Tibial artery (tissue), 4 donors: Measurements from ENCODE around the gene BYSL.

Source experiments
- DNase-seq, 2 donors: peaks; one replicate each; pipeline ENCODE4 v3.0.0-alpha.2; 2019
- H3K27ac ChIP-seq, 2 donors: fragments of 200-600 bp; sonication (generic) in 1 of 2; 1 replicate in 1 of 2; 2 replicates in 1 of 2; pipeline ENCODE4 v1.5.1; 2018 to 2019; ENCODE audit warnings: mild to moderate bottlenecking in 1 of 2
- H3K27me3 ChIP-seq, 2 donors: fragments of 200-600 bp; sonication (generic) in 1 of 2; one replicate each; pipeline versions ENCODE4 v1.5.1 to v1.6.0; 2016 to 2019
- H3K36me3 ChIP-seq, 3 donors: fragments of 200-600 bp; sonication (generic) in 2 of 3; one replicate each; pipeline ENCODE4 v1.5.1; 2016 to 2019; ENCODE audit warnings: mild to moderate bottlenecking in 2 of 3
- H3K4me1 ChIP-seq, 4 donors: fragments of 200-600 bp; sonication (generic) in 2 of 4; 1 replicate in 3 of 4; 2 replicates in 1 of 4; pipeline ENCODE4 v1.5.1; 2016 to 2019
- H3K4me3 ChIP-seq, 2 donors: fragments of 200-600 bp; sonication (generic) in 1 of 2; 1 replicate in 1 of 2; 2 replicates in 1 of 2; pipeline ENCODE4 v1.5.1; 2018 to 2019; ENCODE audit warnings: mild to moderate bottlenecking in 2 of 2
- H3K9me3 ChIP-seq, 3 donors: fragments of 200-600 bp; sonication (generic) in 1 of 3; one replicate each; pipeline ENCODE4 v1.5.1; 2016 to 2019
- CTCF ChIP-seq, 2 experiments: fragments of 200-600 bp in 1 of 2; fragments of 450-650 bp in 1 of 2; IDR thresholded peaks; one replicate each; pipeline ENCODE4 v1.5.1; 2017 to 2019; ENCODE audit warnings: antibody characterized with exemption in 2 of 2, mild to moderate bottlenecking in 1 of 2, moderate library complexity in 1 of 2
- intact Hi-C: fragments of 100-400 bp; cut with DNase I; formaldehyde crosslinking; loops from one replicate; pipeline ENCODE4 v1.15.0; 2023; ENCODE audit warnings: low total_unique reads

BYSL gene

DNA sequence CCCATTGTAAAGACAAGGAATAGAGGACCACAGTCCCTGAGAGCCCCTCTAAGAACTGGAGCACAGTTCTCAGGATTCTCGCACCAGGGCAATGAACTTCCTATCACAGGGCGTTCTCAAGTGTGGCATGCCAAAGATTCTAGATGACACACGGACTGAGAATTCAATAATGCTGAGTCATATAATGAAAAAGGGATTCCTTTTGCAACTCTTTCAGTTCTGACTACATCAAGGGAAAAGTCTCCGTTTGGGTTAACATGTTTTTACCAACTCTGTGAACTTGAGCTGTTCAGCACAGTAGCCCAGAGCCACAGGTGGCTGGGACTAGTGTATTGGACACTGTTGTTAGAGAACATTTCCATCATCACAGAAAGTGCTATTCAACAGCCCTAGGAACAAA is 3.8 kb upstream of the BYSL start:
- Histone ChIP-seq H3K4me3 (no peak overlapping the region), H3K36me3 (peaks cover 29 to 48% (median 29%) of the 10 kb centered on the region in 3 donors), H3K4me1 (peaks cover 0 to 43% (median 27%) of the 10 kb centered on the region in 4 donors), H3K9me3 (no peaks in the 10 kb centered on the region), H3K27ac (peak overlapping the region in 1 of 2 donors; percentile 24), H3K27me3 (no peaks in the 10 kb centered on the region)
- TF ChIP-seq CTCF (IDR thresholded peaks at IDR 0.05): no peak
- no peak for DNase-seq
- intact Hi-C loops: no loop called here

DNA sequence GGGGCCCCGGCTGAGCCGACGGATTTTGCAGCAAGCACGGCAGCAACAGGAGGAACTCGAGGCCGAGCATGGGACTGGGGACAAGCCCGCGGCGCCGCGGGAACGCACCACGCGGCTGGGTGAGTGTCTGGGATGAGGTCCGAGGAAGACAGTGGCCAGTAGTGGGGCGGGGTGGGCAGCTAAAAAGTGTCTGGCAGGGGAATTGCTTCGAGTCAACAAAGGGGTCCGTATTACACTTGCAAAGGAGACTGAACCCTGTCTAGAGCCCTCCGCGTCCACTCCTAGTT is 356 bp downstream of the BYSL start:
- H3K4me1 ChIP-seq: peaks cover 0 to 56% (median 38%) of the 10 kb centered on the region in 4 donors
- H3K4me3 ChIP-seq: peak overlapping the region; percentile 80 to 81
- no peak for DNase-seq
- H3K9me3 ChIP-seq: no peaks in the 10 kb centered on the region
- H3K36me3 ChIP-seq: peaks cover 0 to 13% (median 1%) of the 10 kb centered on the region in 3 donors
- intact Hi-C loops: loop anchor here (5.0 kb wide), 1 partner anchor 121 kb away; no protein-coding TSS in a partner anchor
- H3K27ac ChIP-seq: peak overlapping the region; percentile 87 to 93
- no peaks in the 10 kb centered on the region for H3K27me3 ChIP-seq
- no peak for TF ChIP-seq CTCF (IDR thresholded peaks at IDR 0.05)

DNA sequence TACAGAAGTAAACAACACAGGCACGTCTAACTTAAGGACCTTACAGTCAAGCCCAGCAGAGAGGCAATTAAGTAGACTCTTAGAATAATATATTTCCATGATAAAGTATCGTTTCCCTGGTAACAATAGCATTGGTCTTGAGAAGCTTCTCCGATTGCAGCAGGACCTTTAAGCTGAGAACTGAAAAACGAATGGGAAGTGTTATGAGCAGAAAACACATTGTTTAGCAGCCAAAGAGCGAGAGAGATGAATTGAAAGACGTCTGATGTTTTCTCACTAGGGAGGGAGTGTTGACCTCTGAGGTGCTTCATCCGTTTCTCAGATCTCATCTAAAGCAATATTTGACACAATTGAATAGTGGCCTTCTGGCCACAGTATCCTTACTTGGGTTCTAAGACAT is 855 bp downstream of the BYSL start:
- Histone ChIP-seq H3K9me3 (no peaks in the 10 kb centered on the region), H3K4me1 (peaks cover 0 to 51% (median 38%) of the 10 kb centered on the region in 4 donors), H3K36me3 (peaks cover under 1 to 12% (median 1%) of the 10 kb centered on the region in 3 donors), H3K27me3 (no peaks in the 10 kb centered on the region), H3K4me3 (peak overlapping the region; percentile 80 to 81), H3K27ac (peak overlapping the region in 1 of 2 donors; percentile 87)
- intact Hi-C loops: loop anchor here (5.0 kb wide), 1 partner anchor 120 kb away; no protein-coding TSS in a partner anchor
- TF ChIP-seq CTCF (IDR thresholded peaks at IDR 0.05): no peak
- no peak for DNase-seq

GRCh38 chr6:41927253-41927652 is 6.0 kb downstream of the BYSL start:
- no peak overlapping the region for H3K4me3 ChIP-seq
- intact Hi-C loops: no loop called here
- peaks cover 0 to 17% (median 13%) of the 10 kb centered on the region in 4 donors for H3K4me1 ChIP-seq
- no peaks in the 10 kb centered on the region for H3K9me3 ChIP-seq
- no peak for DNase-seq
- no peaks in the 10 kb centered on the region for H3K27me3 ChIP-seq
- TF ChIP-seq CTCF (IDR thresholded peaks at IDR 0.05): no peak
- H3K27ac ChIP-seq: no peak overlapping the region
- H3K36me3 ChIP-seq: peaks cover 43 to 59% (median 52%) of the 10 kb centered on the region in 3 donors

DNA sequence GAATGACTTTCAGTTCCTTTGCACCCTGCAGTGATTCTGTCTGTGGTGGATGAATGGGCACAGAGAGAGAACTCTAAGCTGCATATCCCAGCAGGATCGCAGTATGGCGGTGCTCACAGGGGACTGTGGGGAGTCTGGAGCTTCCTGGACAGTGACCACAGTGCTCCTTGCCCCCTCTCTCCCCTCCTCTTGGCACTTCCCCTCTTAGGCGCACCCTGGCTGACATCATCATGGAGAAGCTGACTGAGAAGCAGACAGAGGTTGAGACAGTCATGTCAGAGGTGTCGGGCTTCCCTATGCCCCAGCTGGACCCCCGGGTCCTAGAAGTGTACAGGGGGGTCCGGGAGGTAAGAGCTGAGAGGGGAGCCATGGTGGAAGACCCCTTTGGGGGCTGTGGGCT is 8.6 kb downstream of the BYSL start:
- Histone ChIP-seq H3K36me3 (peaks cover 66 to 79% (median 79%) of the 10 kb centered on the region in 3 donors), H3K27me3 (no peaks in the 10 kb centered on the region), H3K4me1 (no peaks in the 10 kb centered on the region), H3K4me3 (no peak overlapping the region), H3K9me3 (no peaks in the 10 kb centered on the region), H3K27ac (no peak overlapping the region)
- TF ChIP-seq CTCF (IDR thresholded peaks at IDR 0.05): no peak
- intact Hi-C loops: loop anchor here (10.0 kb wide), 1 partner anchor 295 kb away; no protein-coding TSS in a partner anchor
- DNase-seq: no peak

DNA sequence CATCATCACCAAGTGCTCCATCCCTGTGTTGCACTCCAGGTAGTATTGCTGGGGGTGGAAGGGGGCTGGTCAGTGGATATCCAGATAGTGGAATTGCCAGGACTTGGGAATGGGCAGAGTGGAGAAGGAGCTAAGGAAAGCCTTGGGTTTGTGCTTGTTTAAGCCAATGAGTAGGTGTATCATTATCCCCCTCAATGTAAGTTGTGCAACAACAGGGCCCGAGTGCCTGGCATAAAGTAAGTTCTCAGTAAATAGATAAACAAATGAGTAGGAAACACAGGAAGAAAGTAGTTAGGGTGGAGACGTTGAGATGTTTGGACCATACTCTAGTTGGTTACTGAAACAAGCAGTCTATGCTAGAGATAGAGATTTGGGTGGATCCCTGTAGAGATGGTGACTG is 10.5 kb downstream of the BYSL start:
- H3K36me3 ChIP-seq: peaks cover 76 to 98% (median 90%) of the 10 kb centered on the region in 3 donors
- H3K27me3 ChIP-seq: no peaks in the 10 kb centered on the region
- H3K27ac ChIP-seq: no peak overlapping the region
- intact Hi-C loops: loop anchor here (10.0 kb wide), 1 partner anchor 293 kb away; no protein-coding TSS in a partner anchor
- no peaks in the 10 kb centered on the region for H3K9me3 ChIP-seq
- no peak for TF ChIP-seq CTCF (IDR thresholded peaks at IDR 0.05)
- H3K4me3 ChIP-seq: no peak overlapping the region
- peaks cover 0 to 6% (median 0%) of the 10 kb centered on the region in 4 donors for H3K4me1 ChIP-seq
- no peak for DNase-seq
